Memory B cell (primary cell): Measurements from ENCODE around the gene CDK8.

ENCODE experiments used
- ATAC-seq: fragments of 150-1000 bp; cut with Tn5 transposase; 2 replicates; pipeline ENCODE4 v1.10.0; 2021; ENCODE audit warnings: low read depth, mild to moderate bottlenecking, moderate library complexity
- DNase-seq, 2 donors: peaks; one replicate each; pipeline ENCODE4 v3.0.0; 2022; ENCODE audit warnings: low spot score in 2 of 2
- H3K27ac Mint-ChIP-seq: one replicate; pipeline ENCODE4 v1.8.0; 2022; ENCODE audit warnings: mild to moderate bottlenecking, moderate library complexity, mixed read lengths
- H3K27me3 Mint-ChIP-seq: one replicate; pipeline ENCODE4 v1.8.0; 2022; ENCODE audit warnings: mixed read lengths
- H3K36me3 Mint-ChIP-seq: one replicate; pipeline ENCODE4 v1.8.0; 2022; ENCODE audit warnings: mild to moderate bottlenecking, mixed read lengths
- H3K4me1 Mint-ChIP-seq: one replicate; pipeline ENCODE4 v1.8.0; 2022; ENCODE audit warnings: mixed read lengths
- H3K4me3 Mint-ChIP-seq: one replicate; pipeline ENCODE4 v1.8.0; 2022; ENCODE audit warnings: mild to moderate bottlenecking, moderate library complexity, mixed read lengths
- H3K9me3 Mint-ChIP-seq: one replicate; pipeline ENCODE4 v1.8.0; 2022; ENCODE audit warnings: mixed read lengths

The CDK8 gene

GRCh38 chr13:26401069-26401468 lies 147.1 kb downstream of the CDK8 start:
- Mint-ChIP-seq H3K27ac (no peak overlapping the region), H3K4me3 (no peak overlapping the region), H3K9me3 (no peaks in the 10 kb centered on the region), H3K36me3 (peaks cover 26% of the 10 kb centered on the region), H3K27me3 (no peaks in the 10 kb centered on the region), H3K4me1 (no peaks in the 10 kb centered on the region)
- no peak for ATAC-seq
- no peak for DNase-seq

GRCh38 chr13:26401578-26402021 lies 147.7 kb downstream of the CDK8 start:
- H3K4me1 Mint-ChIP-seq, result no peaks in the 10 kb centered on the region
- ATAC-seq (no peak), DNase-seq (no peak)
- H3K27me3 Mint-ChIP-seq, result no peaks in the 10 kb centered on the region
- H3K36me3 Mint-ChIP-seq, result peaks cover 30% of the 10 kb centered on the region
- H3K9me3 Mint-ChIP-seq, result no peaks in the 10 kb centered on the region
- H3K4me3 Mint-ChIP-seq, result no peak overlapping the region
- H3K27ac Mint-ChIP-seq, result no peak overlapping the region

GRCh38 chr13:26406791-26407190 lies 152.9 kb downstream of the CDK8 start:
- Mint-ChIP-seq H3K27me3 (no peaks in the 10 kb centered on the region), H3K36me3 (peaks cover 30% of the 10 kb centered on the region), H3K9me3 (no peaks in the 10 kb centered on the region), H3K4me1 (no peaks in the 10 kb centered on the region), H3K27ac (no peak overlapping the region), H3K4me3 (no peak overlapping the region)
- DNase-seq, result no peak
- no peak for ATAC-seq

- ATAC-seq, result no peak
Observed at GRCh38 chr13:26411206-26411605, 157.3 kb downstream of the CDK8 start.

GRCh38 chr13:26412263-26412662 lies 158.3 kb downstream of the CDK8 start:
- Mint-ChIP-seq H3K4me1 (no peaks in the 10 kb centered on the region), H3K9me3 (peaks cover 5% of the 10 kb centered on the region), H3K27me3 (peaks cover 1% of the 10 kb centered on the region), H3K27ac (no peak overlapping the region), H3K4me3 (no peak overlapping the region), H3K36me3 (peaks cover 4% of the 10 kb centered on the region)
- DNase-seq, result no peak
- no peak for ATAC-seq

More at GRCh38 chr13:26411206-26411605, 157.3 kb downstream of the CDK8 start:
- no peak overlapping the region for H3K4me3 Mint-ChIP-seq
- H3K4me1 Mint-ChIP-seq, result no peaks in the 10 kb centered on the region
- H3K36me3 Mint-ChIP-seq, result peaks cover 12% of the 10 kb centered on the region
- H3K27ac Mint-ChIP-seq, result no peak overlapping the region
- H3K9me3 Mint-ChIP-seq, result peaks cover 3% of the 10 kb centered on the region
- H3K27me3 Mint-ChIP-seq, result no peaks in the 10 kb centered on the region
- no peak for DNase-seq

- Mint-ChIP-seq H3K4me3 (no peak overlapping the region), H3K9me3 (peaks cover 5% of the 10 kb centered on the region), H3K27ac (no peak overlapping the region), H3K4me1 (no peaks in the 10 kb centered on the region), H3K27me3 (peaks cover 1% of the 10 kb centered on the region), H3K36me3 (peaks cover 4% of the 10 kb centered on the region)
- DNase-seq (no peak), ATAC-seq (no peak)
Observed at GRCh38 chr13:26412936-26413716, 159.2 kb downstream of the CDK8 start.

GRCh38 chr13:26420282-26420960 lies 166.5 kb downstream of the CDK8 start:
- ATAC-seq, result no peak
- H3K27me3 Mint-ChIP-seq, result peaks cover 2% of the 10 kb centered on the region
- H3K36me3 Mint-ChIP-seq, result no peaks in the 10 kb centered on the region
- H3K4me3 Mint-ChIP-seq, result no peak overlapping the region
- DNase-seq, result no peak
- H3K27ac Mint-ChIP-seq, result no peak overlapping the region
- peaks cover 2% of the 10 kb centered on the region for H3K9me3 Mint-ChIP-seq
- H3K4me1 Mint-ChIP-seq, result no peaks in the 10 kb centered on the region

- Mint-ChIP-seq H3K36me3 (no peaks in the 10 kb centered on the region), H3K27ac (no peak overlapping the region), H3K27me3 (peaks cover 10% of the 10 kb centered on the region), H3K4me1 (no peaks in the 10 kb centered on the region), H3K4me3 (no peak overlapping the region), H3K9me3 (peaks cover 2% of the 10 kb centered on the region)
- ATAC-seq (no peak), DNase-seq (no peak)
Observed at GRCh38 chr13:26422036-26422435, 168.1 kb downstream of the CDK8 start.

- Mint-ChIP-seq H3K9me3 (no peaks in the 10 kb centered on the region), H3K36me3 (no peaks in the 10 kb centered on the region), H3K4me3 (no peak overlapping the region), H3K27ac (no peak overlapping the region), H3K4me1 (no peaks in the 10 kb centered on the region), H3K27me3 (peaks cover 11% of the 10 kb centered on the region)
- no peak for DNase-seq
- no peak for ATAC-seq
Observed at GRCh38 chr13:26423629-26424028, 169.7 kb downstream of the CDK8 start.

GRCh38 chr13:26424181-26424580 lies 170.3 kb downstream of the CDK8 start:
- H3K27ac Mint-ChIP-seq, result no peak overlapping the region
- no peaks in the 10 kb centered on the region for H3K36me3 Mint-ChIP-seq
- no peaks in the 10 kb centered on the region for H3K9me3 Mint-ChIP-seq
- H3K27me3 Mint-ChIP-seq, result peaks cover 11% of the 10 kb centered on the region
- H3K4me1 Mint-ChIP-seq, result no peaks in the 10 kb centered on the region
- DNase-seq (no peak), ATAC-seq (no peak)
- H3K4me3 Mint-ChIP-seq, result no peak overlapping the region

- H3K27ac Mint-ChIP-seq, result no peak overlapping the region
- no peak for DNase-seq
- H3K27me3 Mint-ChIP-seq, result peaks cover 11% of the 10 kb centered on the region
- no peaks in the 10 kb centered on the region for H3K9me3 Mint-ChIP-seq
- H3K4me3 Mint-ChIP-seq, result no peak overlapping the region
- ATAC-seq, result no peak
- no peaks in the 10 kb centered on the region for H3K36me3 Mint-ChIP-seq
- H3K4me1 Mint-ChIP-seq, result no peaks in the 10 kb centered on the region
Observed at GRCh38 chr13:26425443-26426358, 171.8 kb downstream of the CDK8 start.

- H3K27me3 Mint-ChIP-seq, result no peaks in the 10 kb centered on the region
- no peaks in the 10 kb centered on the region for H3K4me1 Mint-ChIP-seq
- peaks cover 17% of the 10 kb centered on the region for H3K9me3 Mint-ChIP-seq
- no peak overlapping the region for H3K27ac Mint-ChIP-seq
- H3K36me3 Mint-ChIP-seq, result no peaks in the 10 kb centered on the region
- DNase-seq (no peak), ATAC-seq (no peak)
- H3K4me3 Mint-ChIP-seq, result no peak overlapping the region
Observed at GRCh38 chr13:26433776-26434175, 179.8 kb downstream of the CDK8 start.

GRCh38 chr13:26435171-26435570 lies 181.2 kb downstream of the CDK8 start:
- Mint-ChIP-seq H3K9me3 (peaks cover 17% of the 10 kb centered on the region), H3K27me3 (no peaks in the 10 kb centered on the region), H3K27ac (no peak overlapping the region), H3K36me3 (no peaks in the 10 kb centered on the region), H3K4me3 (no peak overlapping the region), H3K4me1 (no peaks in the 10 kb centered on the region)
- ATAC-seq (no peak), DNase-seq (no peak)

GRCh38 chr13:26435646-26436045 lies 181.7 kb downstream of the CDK8 start:
- H3K9me3 Mint-ChIP-seq, result peaks cover 17% of the 10 kb centered on the region
- H3K27me3 Mint-ChIP-seq, result no peaks in the 10 kb centered on the region
- no peaks in the 10 kb centered on the region for H3K4me1 Mint-ChIP-seq
- ATAC-seq, result no peak
- no peak for DNase-seq
- no peak overlapping the region for H3K27ac Mint-ChIP-seq
- no peak overlapping the region for H3K4me3 Mint-ChIP-seq
- H3K36me3 Mint-ChIP-seq, result no peaks in the 10 kb centered on the region
